LNCAP (cell line): Measurements from ENCODE around the gene ABCD2.

Experiments
- CTCF ChIP-seq: fragments of 450-650 bp; IDR thresholded peaks from 2 replicates; pipeline ENCODE4 v1.5.1; 2017; ENCODE audit warnings: mild to moderate bottlenecking

The ABCD2 gene

GRCh38 chr12:39619660-39620433, at the start of gene ABCD2:
TSS of gene ABCD2 (minus strand) at chr12:39619803. CDS start at chr12:39619615, 188 bp downstream.
- TF ChIP-seq CTCF, result no peak; the same call in 1 of the 2 replicates

GRCh38 chr12:39660101-39660500, 40.5 kb upstream of the ABCD2 start:
- TF ChIP-seq CTCF, result no peak

- TF ChIP-seq CTCF, result no peak
These were observed 27.8 kb upstream of the ABCD2 start for GRCh38 chr12:39647383-39647782.

- no peak for TF ChIP-seq CTCF
These were observed 27.4 kb upstream of the ABCD2 start for GRCh38 chr12:39646963-39647362.

GRCh38 chr12:39643052-39643451, 23.4 kb upstream of the ABCD2 start:
- no peak for TF ChIP-seq CTCF

GRCh38 chr12:39638840-39639239, 19.2 kb upstream of the ABCD2 start:
- TF ChIP-seq CTCF, result no peak

- no peak for TF ChIP-seq CTCF
These were observed 18.6 kb upstream of the ABCD2 start for GRCh38 chr12:39638178-39638577.
